ELF-1 (cell line): Measurements from ENCODE around the gene MPV17.
"Not testable (repeated sequence)": the region's sequence is repeated elsewhere in the genome, so short reads cannot be mapped to it uniquely, and the experiment has no call there.

ENCODE experiments used
- DNase-seq: peaks from one replicate; pipeline ENCODE4 v3.0.0-alpha.2; 2016; ENCODE audit warnings: low read depth, low spot score

The MPV17 gene

DNA sequence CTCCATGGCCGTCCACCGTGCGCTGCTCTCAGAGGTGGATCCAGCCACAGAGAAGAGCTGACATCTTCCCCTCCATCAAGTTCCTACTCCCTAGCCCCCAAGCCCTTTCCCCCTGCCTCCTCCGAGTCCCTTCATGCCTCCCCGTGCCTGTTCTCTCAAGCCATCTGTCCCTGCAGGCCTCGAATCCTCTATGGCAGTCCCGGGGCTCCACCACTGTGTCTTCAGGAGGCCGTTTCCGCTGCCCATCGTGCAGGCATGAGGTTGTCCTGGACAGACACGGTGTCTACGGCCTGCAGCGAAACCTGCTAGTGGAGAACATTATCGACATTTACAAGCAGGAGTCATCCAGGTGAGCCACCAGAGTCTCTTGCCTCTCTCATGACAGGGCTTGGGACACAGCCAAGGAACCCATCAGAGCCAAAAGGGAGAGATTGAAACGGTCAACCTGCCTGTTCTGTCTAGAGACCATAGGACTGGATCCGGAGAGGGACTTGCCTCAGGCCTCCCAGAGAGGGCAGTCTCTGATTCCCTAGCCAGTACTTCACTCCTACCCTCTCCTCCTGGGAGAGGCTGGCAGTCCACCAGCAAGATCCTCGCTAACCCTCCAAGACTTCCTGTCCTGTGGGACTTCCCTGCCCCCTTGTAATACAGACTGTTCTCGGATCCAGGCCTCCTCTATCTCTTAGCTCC lies 24.4 kb downstream of the MPV17 start:
- no peak for DNase-seq

DNA sequence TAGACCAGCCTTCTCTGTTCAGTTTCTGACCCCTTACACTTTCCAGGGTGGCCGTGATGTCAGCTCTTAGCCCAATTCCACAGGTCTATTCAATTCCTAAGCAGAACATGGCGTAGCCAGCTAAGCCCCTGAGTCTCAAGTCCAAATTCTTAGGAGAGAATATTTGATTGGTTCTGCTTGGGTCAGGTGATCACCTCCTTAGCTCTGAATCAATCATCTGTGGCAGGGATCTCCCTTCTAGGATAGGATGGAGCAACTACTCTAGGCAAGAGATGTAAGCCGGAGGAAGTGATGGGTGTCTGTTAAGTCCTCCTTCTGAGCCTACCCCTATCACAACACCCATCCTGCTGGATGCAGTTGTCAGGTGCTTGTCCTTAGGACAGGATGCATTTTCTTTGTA lies 25.7 kb downstream of the MPV17 start:
- no peak for DNase-seq

DNA sequence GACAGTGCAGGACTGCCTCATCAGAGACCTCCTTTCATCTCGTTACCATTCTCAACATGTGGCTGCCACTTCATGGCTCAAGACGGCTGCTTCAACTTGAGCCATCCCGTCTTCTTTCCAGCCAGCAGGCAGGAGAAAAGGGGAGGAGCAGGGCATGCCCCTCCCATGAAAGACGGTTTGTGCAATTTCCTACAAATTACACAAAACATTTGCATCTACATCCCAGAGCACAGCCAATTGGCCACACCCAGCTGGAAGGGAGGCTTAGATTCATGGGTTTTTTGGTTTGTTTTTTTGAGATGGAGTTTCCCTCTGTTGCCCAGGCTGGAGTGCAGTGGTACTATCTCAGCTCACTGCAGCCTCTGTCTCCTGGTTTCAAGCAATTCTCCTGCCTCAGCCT lies 26.4 kb downstream of the MPV17 start:
- DNase-seq: no peak

DNA sequence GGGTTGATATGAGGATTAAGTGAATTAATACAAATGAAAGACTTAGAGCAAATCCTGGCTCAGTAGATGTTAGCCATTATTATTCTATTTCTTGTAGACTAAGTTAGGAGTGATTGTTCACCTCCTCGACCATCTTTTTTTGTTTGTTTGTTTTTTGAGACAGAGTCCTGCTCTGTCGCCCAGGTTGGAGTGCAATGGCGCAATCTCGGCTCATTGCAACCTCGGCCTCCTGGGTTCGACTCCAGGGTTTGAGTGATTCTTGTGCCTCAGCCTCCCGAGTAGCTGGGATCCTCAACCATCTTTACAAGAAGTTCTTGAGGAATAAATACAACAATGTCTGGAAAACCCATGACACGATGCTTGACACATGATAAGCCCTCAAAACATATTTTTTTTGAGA lies 28.0 kb downstream of the MPV17 start:
- no peak for DNase-seq

DNA sequence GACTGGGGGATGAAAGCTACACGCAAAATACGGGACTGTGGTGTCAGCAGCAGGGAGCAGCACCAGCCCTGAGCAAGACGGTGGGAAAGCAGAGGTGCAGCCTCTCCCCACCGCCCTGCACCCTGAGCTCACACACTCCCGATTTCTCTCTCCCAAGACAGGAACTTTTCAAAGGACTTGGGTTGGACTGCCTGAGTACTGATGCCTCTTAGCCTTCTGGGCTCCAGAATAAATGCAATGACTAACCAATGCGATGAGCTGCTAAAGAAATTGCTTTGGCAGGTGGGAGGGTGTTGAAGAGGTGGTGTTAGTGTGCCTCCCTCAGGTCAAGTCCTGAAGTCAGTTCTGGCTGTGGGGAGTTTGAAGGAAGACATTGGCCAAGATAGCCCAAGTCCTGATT lies 31.0 kb downstream of the MPV17 start:
- peak; percentile 60 for DNase-seq

DNA sequence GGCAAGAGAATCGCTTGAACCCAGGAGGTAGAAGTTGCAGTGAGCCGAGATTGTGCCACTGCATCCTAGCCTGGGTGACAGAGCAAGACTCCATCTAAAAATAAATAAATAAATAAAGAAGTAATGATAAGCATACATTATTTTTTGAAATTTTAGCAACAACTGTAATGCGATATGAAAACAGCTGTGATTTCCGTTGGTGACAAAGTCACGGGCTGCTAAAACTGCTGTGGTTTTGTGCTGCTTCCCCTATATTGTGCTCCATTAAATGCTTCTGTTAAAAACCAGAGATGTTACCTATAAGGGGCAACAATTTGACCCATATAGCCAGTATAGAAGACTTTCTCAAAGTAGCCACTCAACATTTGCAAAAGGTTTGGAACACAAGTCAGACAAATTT lies 32.3 kb downstream of the MPV17 start:
- no peak for DNase-seq

DNA sequence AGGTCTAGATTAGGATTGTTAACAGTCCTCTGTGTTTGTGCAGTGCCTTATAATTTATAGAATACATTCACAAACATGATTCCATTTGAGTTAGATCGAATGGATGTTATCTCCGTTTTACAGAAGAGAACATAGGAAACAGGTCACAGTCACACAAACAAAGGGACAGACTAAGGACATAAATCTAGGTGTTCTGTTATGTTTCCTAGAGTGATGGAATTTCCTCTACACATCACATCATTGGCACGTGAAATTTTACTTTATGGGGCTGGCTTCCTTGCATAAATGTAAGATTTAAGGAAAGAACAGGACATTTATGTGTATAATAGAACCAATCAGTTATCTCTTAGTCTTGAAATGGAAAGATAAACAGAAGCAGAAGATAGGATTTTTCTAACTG lies 34.3 kb downstream of the MPV17 start:
- DNase-seq: no peak

DNA sequence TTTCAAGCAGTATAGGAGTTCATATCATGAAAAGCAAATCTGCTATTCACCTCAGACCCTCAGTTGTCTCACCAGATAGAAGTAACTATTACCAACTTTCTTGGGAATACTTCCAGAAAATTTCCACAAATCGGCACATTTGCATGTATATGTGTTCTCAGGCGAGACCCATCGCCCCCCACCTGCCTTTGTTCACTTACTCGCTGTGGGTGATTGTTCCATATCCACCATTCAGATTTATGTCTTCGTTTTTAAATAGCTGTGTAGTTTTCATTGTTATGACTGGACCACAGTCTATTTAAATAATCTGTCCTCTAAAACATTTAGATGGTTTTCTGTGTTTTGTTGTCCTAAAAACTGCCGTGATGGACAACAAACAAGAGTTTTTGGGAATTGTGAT lies 37.4 kb downstream of the MPV17 start:
- no peak for DNase-seq

DNA sequence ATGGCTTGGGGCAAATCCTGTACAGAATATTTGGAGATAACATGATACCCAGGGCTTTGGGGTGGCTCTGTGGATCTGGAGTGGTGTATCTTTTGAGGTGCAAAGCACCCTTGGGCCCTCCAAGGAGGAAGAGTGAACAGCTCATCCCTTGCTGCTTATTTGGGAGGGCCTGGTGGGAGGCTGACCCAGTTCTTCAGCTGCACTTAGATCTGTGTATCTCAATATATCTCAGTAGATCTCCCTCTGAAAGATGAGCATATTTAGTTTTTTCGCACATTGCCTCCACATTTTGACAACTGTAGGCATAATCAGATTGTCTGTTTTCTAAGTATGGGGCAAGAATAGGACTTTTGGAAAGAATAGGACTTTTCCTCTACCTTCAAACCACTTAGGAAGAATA lies 37.9 kb downstream of the MPV17 start:
- DNase-seq: no peak

DNA sequence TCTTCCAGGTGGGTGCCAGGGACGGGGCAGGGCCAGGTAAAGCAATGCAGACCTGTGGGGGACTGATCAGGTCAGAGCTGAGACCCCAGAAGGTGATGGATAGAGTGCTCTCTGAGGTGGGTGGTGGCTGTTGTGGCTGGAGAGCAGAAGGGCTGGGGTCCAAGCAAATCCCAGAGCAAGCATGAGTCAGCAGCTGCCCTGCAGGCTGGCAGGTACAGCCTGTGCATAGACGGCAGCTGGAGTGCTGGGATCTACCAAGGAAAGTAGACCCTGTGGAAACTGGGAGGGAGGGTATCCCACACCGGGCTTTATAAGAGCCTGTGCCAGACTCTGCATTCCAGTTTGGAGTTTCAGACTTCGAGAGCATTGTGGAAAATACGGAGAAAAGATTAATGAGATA lies 40.0 kb downstream of the MPV17 start:
- peak; percentile 58 for DNase-seq

DNA sequence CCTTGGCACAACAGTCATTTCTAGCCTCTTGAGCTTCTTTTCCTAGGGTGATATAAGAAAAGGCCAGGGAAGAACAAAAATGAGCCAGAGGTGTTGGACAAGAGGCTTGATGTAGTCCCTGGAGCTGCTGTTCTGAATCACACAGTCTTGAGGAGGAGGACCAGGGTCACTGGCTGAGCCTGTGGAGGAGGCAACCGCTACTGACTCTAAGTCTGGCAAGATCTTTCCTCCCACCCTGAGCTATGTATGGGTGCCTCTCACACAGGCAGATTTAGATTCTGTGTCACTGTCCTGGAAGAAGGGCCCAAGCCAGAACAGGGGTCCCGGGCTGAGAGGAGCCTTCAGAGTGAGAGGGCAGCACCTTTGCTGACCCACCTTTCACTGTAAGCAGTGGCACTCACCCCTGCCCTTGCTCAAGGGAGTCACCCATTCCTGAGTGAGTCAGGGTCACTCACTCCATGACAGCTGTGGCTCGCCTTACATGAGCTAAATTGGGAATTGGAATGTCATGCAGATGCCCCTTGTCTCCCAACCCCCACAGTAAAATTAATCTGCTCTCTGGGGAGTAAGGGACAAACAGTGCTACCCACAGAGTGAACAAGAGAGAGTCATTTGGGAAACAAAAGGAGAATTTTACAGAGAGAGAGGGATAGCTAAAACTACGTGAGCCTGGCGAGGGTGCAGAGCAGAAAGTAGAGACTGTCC lies 40.9 kb downstream of the MPV17 start, which contains the start of gene TRIM54:
TSS of gene TRIM54 (plus strand) at position 575 of the 705 bp plus-strand sequence. CDS start 303 bp downstream, outside the sequence.
- no peak for DNase-seq

DNA sequence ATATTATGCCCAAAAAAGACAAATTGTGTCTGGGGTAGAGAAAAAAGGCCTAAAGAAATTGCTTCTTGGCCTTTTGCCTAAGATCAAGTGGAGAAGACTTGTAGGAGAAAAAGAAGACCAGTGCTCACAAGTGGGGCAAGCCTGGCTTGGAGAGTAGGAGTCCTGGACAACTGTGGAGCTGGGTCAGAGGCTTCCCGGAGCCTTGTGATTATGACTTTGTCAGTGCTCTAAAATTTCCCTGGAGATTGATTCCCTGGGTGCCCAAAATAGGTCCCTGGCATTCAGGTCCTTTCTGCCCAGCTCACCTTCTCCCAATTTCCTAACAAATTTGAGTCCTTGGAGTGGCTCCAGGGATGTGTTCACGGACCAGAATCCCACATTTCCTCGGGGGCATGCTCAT lies 41.5 kb downstream of the MPV17 start:
- DNase-seq: no peak

DNA sequence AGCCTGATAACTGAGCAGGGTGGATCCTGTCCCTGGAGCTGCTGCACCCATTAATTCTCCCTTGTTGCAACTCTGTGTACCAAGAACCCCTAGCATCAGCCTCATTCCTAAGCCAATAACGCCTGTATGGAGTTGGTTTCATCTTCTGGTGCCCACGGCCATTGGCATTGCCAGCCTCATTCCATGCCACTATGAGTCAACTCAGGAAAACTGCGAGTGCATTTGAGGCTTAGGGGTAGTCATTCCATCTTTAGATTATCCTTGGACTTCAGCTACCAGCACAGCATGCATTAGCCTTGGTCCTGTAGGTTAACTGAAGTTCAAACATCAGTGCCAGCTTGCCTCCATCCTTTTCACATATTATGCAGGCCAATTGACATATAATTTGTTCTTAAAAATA lies 42.1 kb downstream of the MPV17 start:
- no peak for DNase-seq

DNA sequence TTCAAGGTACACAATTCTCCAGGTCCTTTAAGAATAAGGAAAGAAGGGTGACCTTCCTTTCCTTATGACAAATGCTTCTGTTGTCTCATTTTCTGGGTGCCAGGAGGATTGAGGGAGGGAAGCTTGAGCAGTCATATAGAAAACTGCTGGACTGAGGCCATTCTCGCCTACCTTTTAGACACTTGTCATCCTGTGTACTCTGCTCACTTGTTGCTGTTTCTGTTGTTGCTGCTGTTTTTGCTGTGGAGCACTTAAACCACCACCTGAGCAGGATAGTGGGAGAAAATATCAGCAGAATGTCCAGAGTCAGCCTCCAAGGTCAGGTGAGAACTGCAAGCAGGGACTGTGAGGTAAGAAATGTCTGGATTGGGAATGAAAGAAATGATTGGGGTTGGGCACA lies 44.9 kb downstream of the MPV17 start:
- DNase-seq: no peak

DNA sequence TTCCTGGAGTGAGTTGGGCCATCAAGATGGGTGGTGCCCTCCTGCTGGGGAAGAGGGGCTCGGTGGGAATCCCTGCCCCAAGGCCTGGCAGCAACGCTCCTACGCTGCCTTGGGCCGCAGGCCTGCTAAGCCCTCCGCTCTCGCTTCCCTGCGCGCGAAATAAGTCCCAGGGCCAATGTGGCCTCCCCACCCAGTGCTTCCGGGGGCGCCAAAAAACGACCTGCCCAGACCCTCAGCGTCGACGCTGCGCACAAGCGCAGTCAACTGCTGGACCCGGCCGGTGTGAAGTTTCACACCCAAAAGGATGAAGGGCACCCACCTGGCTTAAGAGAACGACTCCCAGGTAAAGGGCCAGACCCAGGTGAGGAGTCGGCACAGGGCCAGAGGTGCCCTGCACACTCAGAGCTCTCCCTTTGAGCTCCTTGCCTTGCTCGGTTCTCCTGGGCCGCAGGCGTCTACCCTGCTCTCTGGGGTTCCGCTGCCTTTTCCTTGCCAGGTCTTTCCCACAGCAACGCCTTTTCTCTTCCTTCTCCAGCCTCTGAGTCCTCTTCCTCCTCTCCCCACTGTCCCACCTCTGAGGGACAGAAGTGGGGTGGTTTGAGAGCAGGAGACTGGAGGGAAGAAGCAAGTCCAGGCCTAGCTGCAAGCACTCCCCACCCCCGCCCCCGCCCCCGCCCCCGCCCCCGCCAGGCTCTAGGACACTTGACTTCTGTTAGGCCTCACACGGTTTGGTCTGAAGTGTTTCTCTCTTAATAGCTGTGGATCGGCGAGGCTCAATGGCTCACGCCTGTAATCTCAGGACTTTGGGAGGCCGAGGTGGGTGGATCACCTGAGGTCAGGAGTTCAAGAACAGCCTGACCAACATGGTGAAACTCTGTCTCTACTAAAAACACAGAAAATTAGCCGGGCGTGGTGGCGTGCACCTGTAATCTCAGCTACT lies 47.4 kb downstream of the MPV17 start, which contains the start of gene DNAJC5G:
TSS of gene DNAJC5G (plus strand) at position 223 of the 940 bp plus-strand sequence. CDS start 1,296 bp downstream, outside the sequence.
- DNase-seq: no peak

DNA sequence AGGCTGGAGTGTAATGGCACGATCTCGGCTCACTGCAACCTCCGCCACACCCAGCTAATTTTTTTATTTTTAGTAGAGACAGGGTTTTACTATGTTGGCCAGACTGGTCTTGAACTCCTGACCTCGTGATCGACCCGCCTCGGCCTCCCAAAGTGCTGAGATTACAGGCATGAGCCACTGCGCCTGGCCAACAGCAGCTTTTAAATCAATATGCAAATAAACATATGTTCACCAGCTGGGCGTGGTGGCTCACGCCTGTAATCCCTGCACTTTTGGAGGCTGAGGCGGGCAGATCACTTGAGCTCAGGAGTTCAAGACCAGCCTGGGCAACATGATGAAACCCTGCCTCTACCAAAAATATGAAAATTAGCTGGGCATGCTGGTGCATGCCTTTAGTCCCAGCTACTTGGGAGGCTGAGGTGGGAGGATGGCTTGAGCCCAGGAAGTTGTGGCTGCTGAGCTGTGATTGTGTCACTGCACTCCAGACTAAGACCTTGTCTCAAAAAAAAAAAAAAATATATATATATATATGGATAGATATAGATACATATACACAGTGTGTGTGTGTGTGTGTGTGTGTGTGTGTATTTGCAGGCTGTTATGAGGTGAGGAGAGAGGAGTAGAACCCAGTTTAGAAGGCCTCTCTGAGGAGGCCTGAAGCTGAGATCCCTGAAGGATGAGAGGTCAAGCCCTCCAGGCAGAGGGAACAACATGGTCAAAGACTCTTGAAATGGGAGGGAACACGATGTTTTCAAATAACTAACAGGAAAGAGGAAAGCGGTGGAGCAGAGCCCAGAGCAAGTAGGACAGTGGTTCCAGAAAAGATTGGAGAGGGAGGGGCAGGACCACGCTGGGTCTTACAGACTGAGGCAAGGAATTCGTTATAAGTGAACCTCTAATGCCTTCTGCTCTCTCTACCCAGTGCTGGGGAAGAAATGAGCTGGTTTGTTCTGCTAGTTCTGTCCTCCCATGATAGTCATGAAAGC lies 50.1 kb downstream of the MPV17 start:
- not testable (repeated sequence) for DNase-seq

DNA sequence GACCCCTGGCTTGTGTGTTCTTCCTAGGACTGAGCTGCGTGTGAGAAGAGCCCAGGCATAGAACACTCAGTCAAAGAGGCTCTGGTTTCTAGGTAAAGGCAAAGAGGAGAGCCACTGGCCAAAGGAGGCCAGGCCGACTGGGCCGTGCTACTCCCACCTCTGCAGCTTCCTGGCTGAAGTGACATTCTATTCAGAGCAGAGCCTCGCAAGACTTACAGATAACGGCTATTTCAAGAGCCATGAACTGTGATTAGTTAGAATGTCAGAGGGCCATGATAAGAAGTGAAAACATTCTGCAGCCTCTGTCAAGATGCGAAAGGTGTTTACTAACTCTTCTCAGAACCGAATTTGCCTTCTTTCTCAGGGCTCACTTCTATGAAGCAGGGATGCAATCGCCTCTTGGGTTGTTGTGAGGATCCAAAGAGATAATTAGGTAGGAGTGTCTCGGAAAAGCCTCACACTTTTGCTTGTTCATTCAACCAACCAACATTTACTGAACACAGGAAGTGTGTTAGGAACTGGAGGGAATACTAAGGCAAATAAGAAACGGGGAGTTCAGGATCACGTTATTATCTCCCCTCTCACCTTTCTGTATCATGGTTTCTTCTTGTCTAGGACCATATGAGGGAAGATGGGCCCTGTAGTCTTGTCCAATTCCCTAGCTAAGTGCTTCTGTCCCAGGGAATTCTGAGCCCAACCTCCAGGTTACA lies 51.1 kb downstream of the MPV17 start:
- peak; percentile 46 for DNase-seq

DNA sequence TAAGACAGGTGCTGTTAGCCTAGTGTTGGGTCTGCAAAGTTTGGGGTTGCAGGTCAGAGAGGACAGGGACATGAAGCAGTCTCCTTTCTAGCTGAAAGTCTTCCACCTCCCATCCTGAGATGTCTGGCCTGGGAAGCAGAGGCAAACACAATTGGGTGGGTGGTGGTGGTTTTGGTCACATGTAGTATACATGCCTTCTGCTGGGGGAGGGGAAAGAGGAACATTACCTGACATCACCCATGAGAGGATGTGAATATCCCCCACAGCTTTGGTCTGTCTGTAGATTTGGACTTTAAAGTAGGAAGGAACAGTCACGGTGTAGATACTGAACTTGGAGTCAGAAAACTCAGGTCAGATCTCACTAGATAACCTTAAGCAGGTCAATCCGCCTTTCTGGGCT lies 52.2 kb downstream of the MPV17 start:
- DNase-seq: no peak

DNA sequence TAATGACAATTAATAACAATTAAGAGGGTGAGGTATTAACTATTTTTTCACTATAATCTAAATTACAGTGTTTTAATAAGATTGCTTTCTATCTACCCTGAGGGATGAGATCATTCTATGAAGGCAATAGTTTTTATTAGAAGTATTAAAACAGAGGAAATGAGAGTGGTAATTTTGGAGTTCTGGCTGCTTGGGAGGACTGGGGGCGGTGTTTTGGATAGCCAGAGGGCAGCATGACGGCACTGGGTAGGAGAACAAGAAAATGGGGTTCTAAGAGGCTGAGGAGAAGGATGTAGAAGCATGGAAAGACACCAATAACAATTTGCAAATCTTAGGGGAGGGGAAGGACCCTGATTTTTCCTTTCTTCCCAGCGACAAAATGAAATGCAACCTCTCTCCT lies 52.8 kb downstream of the MPV17 start:
- DNase-seq: no peak

DNA sequence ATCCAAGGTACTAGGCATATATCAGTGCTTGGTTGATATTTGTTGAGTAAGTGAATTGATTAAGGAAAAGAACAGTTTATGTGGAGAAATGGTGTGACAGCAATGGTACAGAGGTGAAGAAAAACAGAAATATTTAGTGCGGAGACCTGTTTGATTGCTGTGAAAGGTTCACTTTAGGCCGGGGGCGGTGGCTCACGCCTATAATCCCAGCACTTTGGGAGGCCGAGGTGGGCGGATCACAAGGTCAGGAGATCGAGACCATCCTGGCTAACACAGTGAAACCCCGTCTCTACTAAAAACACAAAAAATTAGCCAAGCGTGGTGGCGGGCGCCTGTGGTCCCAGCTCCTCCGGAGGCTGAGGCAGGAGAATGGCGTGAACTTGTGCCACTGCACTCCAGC lies 54.6 kb downstream of the MPV17 start:
- not testable (repeated sequence) for DNase-seq
